ENCODE results near the gene ARMH4.

The ARMH4 gene

DNA sequence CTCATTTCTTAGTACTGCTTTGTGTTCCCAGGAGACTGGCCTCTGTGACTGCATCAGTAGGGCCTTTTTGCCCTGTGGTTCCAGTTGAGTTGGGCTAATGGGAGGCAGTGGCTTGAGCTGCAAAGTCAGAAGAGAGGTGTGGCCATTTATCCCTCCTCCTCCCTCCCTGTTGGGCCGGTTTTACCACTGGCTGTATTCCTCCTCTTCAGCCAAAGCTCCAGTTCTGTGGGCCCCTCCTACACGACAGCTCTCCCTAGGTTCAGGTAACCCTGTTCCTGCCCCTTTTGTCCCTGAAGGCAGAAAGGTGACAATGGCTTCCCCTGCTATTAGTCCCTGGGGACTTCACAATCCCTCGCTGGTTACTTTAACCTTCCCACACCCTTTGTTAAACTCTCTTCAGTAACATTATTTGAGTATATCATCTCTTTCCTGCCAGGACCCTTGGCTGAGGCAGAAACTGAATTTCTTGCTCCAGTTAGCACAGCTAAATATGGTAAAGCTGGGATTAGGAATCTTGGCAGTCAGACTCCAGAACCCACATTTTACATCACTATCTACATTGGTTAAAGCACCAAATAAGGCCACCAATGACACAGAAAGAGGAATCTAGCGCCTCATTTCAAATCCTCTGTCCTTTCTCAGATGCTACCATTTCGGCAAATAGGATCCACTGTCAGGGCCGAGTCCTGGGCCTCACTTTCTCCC lies 164.3 kb downstream of the ARMH4 start:
- Histone ChIP-seq H2AFZ (ENCODE audit: low read length) (no peak overlapping the region), H3K9me3 (replicated peaks; ENCODE audit: insufficient read depth, low read length) (no peaks in the 10 kb centered on the region), H3K4me1 (ENCODE audit: low read length) (no peaks in the 10 kb centered on the region), H3K4me3 (ENCODE audit: low read length) (no peak overlapping the region), H3K79me2 (ENCODE audit: low read length) (no peaks in the 10 kb centered on the region), H3K27me3 (replicated peaks; ENCODE audit: insufficient read depth, low read length) (no peaks in the 10 kb centered on the region), H3F3A (ENCODE audit: insufficient read depth, low read length) (no peaks in the 10 kb centered on the region), H4K20me1 (ENCODE audit: insufficient read depth, low read length) (no peaks in the 10 kb centered on the region), H3K9ac (ENCODE audit: low read length) (no peak overlapping the region), H3K9me2 (replicated peaks; ENCODE audit: insufficient read depth, low read length) (no peaks in the 10 kb centered on the region), H3K36me3 (replicated peaks; ENCODE audit: insufficient read depth, low read length) (no peaks in the 10 kb centered on the region), H3K27ac (ENCODE audit: low read length) (no peak overlapping the region), H3K4me2 (ENCODE audit: low read depth, low read length) (no peak overlapping the region)
- no peak for DNase-seq
- TF ChIP-seq EZH2 (optimal IDR thresholded peaks at IDR 0.05; ENCODE audit: low read depth, low read length), result no peak
- TF ChIP-seq, protein P1, sequence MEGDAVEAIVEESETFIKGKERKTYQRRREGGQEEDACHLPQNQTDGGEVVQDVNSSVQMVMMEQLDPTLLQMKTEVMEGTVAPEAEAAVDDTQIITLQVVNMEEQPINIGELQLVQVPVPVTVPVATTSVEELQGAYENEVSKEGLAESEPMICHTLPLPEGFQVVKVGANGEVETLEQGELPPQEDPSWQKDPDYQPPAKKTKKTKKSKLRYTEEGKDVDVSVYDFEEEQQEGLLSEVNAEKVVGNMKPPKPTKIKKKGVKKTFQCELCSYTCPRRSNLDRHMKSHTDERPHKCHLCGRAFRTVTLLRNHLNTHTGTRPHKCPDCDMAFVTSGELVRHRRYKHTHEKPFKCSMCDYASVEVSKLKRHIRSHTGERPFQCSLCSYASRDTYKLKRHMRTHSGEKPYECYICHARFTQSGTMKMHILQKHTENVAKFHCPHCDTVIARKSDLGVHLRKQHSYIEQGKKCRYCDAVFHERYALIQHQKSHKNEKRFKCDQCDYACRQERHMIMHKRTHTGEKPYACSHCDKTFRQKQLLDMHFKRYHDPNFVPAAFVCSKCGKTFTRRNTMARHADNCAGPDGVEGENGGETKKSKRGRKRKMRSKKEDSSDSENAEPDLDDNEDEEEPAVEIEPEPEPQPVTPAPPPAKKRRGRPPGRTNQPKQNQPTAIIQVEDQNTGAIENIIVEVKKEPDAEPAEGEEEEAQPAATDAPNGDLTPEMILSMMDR (IDR thresholded peaks at IDR 0.05; ENCODE audit: low read length), result no peak
- TF ChIP-seq EZH2phosphoT487 (IDR thresholded peaks at IDR 0.05; ENCODE audit: low read length), result no peak

DNA sequence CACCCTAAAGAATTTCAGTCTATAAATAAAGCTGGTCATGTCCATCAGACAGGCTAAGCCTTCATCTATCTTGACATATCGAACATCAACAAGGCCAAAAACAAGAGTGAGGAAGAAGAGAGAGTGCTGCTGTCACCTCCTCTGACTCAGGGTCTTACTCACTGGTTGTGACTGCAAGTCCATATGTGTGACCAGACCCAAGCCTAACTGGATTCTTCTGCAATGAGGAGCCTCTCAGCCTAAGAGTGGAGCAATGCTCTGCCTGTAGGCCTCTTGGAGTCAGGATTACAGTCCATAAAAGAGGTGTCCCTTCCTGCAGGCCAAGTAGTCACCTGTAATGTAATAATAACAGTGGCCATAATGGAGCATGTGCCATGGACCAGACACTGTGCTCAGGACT lies 165.0 kb downstream of the ARMH4 start:
- no peak overlapping the region for H3K9ac ChIP-seq (ENCODE audit: low read length)
- H3K9me2 ChIP-seq (replicated peaks; ENCODE audit: insufficient read depth, low read length), result no peaks in the 10 kb centered on the region
- no peaks in the 10 kb centered on the region for H3K4me1 ChIP-seq (ENCODE audit: low read length)
- H3K9me3 ChIP-seq (replicated peaks; ENCODE audit: insufficient read depth, low read length), result no peaks in the 10 kb centered on the region
- no peaks in the 10 kb centered on the region for H3K79me2 ChIP-seq (ENCODE audit: low read length)
- no peak overlapping the region for H3K27ac ChIP-seq (ENCODE audit: low read length)
- no peak for DNase-seq
- no peak overlapping the region for H3K4me2 ChIP-seq (ENCODE audit: low read depth, low read length)
- no peak overlapping the region for H2AFZ ChIP-seq (ENCODE audit: low read length)
- no peaks in the 10 kb centered on the region for H3K27me3 ChIP-seq (replicated peaks; ENCODE audit: insufficient read depth, low read length)
- H3K36me3 ChIP-seq (replicated peaks; ENCODE audit: insufficient read depth, low read length), result no peaks in the 10 kb centered on the region
- H3F3A ChIP-seq (ENCODE audit: insufficient read depth, low read length), result no peaks in the 10 kb centered on the region
- no peaks in the 10 kb centered on the region for H4K20me1 ChIP-seq (ENCODE audit: insufficient read depth, low read length)
- H3K4me3 ChIP-seq (ENCODE audit: low read length), result no peak overlapping the region
- TF ChIP-seq, protein P1 (IDR thresholded peaks at IDR 0.05; ENCODE audit: low read length), result no peak
- TF ChIP-seq EZH2 (optimal IDR thresholded peaks at IDR 0.05; ENCODE audit: low read depth, low read length) (no peak), EZH2phosphoT487 (IDR thresholded peaks at IDR 0.05; ENCODE audit: low read length) (no peak)

DNA sequence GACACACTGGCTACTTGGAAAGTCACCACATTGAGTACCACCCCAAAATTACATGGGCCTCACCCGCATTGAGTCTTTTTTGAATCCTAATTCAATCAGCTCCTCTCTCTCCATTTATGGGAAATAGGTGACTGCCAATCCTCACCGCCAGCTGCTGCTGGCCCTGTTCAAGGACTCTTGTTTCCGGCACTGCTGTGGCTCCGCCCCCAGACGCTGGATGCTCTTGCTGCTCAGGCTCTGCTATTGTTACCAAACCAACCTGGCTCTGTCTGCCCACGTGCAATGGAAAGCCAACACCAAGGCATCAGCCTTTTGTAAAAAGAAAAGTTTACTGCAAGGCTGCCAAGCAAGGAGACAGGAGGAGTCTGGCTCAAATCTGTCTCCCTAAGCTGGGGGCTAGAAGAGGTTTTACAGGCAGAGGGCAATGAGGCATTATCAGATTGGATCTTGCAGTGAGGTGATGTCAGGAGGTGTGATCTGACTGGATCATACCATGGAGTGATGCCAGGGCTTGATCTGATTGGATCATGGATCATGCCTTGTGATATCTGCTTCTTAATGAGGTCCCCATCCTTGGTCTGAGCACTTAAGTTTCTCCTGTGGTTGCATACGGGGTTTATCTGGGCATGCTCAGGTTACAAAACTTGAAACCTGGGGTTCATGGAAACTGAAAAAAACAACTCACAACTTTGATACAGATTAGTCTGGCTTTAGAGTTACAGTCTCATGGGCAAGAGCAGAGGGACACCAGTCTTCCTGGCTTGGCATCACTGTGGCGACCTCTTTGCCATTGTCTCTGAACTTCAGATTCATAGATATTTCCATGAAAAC lies 169.0 kb downstream of the ARMH4 start:
- H3K27me3 ChIP-seq (replicated peaks; ENCODE audit: insufficient read depth, low read length), result no peaks in the 10 kb centered on the region
- H3K9ac ChIP-seq (ENCODE audit: low read length), result no peak overlapping the region
- H2AFZ ChIP-seq (ENCODE audit: low read length), result no peak overlapping the region
- no peaks in the 10 kb centered on the region for H4K20me1 ChIP-seq (ENCODE audit: insufficient read depth, low read length)
- no peaks in the 10 kb centered on the region for H3F3A ChIP-seq (ENCODE audit: insufficient read depth, low read length)
- no peaks in the 10 kb centered on the region for H3K9me3 ChIP-seq (replicated peaks; ENCODE audit: insufficient read depth, low read length)
- H3K36me3 ChIP-seq (replicated peaks; ENCODE audit: insufficient read depth, low read length), result no peaks in the 10 kb centered on the region
- H3K4me3 ChIP-seq (ENCODE audit: low read length), result no peak overlapping the region
- no peaks in the 10 kb centered on the region for H3K79me2 ChIP-seq (ENCODE audit: low read length)
- no peak overlapping the region for H3K4me2 ChIP-seq (ENCODE audit: low read depth, low read length)
- TF ChIP-seq, protein P1 (IDR thresholded peaks at IDR 0.05; ENCODE audit: low read length), result no peak
- no peak for TF ChIP-seq EZH2 (optimal IDR thresholded peaks at IDR 0.05; ENCODE audit: low read depth, low read length)
- TF ChIP-seq EZH2phosphoT487 (IDR thresholded peaks at IDR 0.05; ENCODE audit: low read length), result no peak
- H3K9me2 ChIP-seq (replicated peaks; ENCODE audit: insufficient read depth, low read length), result no peaks in the 10 kb centered on the region
- no peak for DNase-seq
- H3K4me1 ChIP-seq (ENCODE audit: low read length), result no peaks in the 10 kb centered on the region
- H3K27ac ChIP-seq (ENCODE audit: low read length), result no peak overlapping the region

Measured in MM.1S (cell line).